Adipose tissue (tissue), 3 donors: ENCODE results near the gene GPRC6A. TPM values are rescaled to one million over a fixed set of nuclear protein-coding genes. Genes with fewer than 3 reads are reported as not detected.
"Not testable (repeated sequence)": the region's sequence is repeated elsewhere in the genome, so short reads cannot be mapped to it uniquely, and the experiment has no call there.

Experiments
- H3K27ac ChIP-seq: one replicate; pipeline ENCODE4 v1.5.1; 2013; ENCODE audit warnings: low read depth, low read length
- WGBS, 3 donors: extraction: QIAGEN DNeasy Blood & Tissue Kit; methylation state at CpG; one replicate each; pipeline ENCODE4 v1.1.7; 2013; 5-methylcytosine and 5-hydroxymethylcytosine counted together
- polyA plus RNA-seq, 3 donors: library from polyadenylated mRNA; stranded (reverse); fragments of 200-250 nt; gene quantifications; one replicate each; pipeline ENCODE4 v1.2.3, GENCODE V29; 2013
- donor health status: healthy with polysubstance abuse.
- donor health status: Bipolar disorder and iron deficiency.
- donor health status: healthy.

Gene GPRC6A, protein sequence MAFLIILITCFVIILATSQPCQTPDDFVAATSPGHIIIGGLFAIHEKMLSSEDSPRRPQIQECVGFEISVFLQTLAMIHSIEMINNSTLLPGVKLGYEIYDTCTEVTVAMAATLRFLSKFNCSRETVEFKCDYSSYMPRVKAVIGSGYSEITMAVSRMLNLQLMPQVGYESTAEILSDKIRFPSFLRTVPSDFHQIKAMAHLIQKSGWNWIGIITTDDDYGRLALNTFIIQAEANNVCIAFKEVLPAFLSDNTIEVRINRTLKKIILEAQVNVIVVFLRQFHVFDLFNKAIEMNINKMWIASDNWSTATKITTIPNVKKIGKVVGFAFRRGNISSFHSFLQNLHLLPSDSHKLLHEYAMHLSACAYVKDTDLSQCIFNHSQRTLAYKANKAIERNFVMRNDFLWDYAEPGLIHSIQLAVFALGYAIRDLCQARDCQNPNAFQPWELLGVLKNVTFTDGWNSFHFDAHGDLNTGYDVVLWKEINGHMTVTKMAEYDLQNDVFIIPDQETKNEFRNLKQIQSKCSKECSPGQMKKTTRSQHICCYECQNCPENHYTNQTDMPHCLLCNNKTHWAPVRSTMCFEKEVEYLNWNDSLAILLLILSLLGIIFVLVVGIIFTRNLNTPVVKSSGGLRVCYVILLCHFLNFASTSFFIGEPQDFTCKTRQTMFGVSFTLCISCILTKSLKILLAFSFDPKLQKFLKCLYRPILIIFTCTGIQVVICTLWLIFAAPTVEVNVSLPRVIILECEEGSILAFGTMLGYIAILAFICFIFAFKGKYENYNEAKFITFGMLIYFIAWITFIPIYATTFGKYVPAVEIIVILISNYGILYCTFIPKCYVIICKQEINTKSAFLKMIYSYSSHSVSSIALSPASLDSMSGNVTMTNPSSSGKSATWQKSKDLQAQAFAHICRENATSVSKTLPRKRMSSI
- polyA plus RNA-seq: not detected

DNA sequence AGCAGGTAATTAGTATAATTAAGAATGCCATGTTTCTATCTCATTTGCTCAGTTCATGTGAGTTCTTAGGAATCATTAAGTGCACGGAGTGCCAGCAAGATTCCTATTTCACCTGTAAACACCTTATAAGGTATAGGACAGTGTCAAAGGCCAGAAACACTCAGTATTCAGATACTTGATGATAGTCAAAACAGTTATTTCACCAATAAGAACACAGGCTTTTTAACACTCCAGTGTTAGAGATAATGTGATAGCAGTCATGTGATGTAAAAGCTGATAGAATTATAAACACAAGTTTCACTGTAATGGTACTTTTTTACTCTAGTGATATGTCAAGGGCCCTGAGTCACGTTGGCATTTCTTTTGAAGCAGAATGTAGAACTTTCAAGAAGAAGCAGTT lies at the start of gene GPRC6A:
TSS of gene GPRC6A (minus strand) at position 101 of the 400 bp plus-strand sequence. CDS start at position 31, 70 bp downstream.
- H3K27ac ChIP-seq: no peak within 1 kb of the TSS
- WGBS, 3 donors: 58 to 66% (median 61%) methylated on average over 2 of the region's 2 CpGs

DNA sequence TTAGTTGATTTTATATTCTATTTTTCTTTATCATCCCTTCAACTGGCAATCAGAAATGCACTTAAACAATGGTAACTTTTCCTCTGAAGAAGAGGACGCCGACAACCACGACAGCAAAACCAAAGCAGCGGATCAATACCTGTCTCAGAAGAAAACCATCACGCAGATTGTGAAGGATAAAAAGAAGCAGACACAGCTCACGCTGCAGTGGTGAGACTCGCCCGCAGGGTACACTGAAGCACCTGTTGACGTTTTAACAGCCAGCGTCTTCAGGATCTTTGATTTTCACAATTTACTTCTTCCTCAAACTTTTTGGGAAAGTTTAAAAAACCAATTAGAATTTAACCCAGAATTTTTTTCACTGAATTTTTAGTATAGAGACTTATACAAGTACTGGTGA lies 48.9 kb upstream of the GPRC6A start:
- WGBS, 3 donors: 9 to 18% (median 9%) methylated on average over 10 of the region's 10 CpGs
- H3K27ac ChIP-seq: no peak overlapping the region

DNA sequence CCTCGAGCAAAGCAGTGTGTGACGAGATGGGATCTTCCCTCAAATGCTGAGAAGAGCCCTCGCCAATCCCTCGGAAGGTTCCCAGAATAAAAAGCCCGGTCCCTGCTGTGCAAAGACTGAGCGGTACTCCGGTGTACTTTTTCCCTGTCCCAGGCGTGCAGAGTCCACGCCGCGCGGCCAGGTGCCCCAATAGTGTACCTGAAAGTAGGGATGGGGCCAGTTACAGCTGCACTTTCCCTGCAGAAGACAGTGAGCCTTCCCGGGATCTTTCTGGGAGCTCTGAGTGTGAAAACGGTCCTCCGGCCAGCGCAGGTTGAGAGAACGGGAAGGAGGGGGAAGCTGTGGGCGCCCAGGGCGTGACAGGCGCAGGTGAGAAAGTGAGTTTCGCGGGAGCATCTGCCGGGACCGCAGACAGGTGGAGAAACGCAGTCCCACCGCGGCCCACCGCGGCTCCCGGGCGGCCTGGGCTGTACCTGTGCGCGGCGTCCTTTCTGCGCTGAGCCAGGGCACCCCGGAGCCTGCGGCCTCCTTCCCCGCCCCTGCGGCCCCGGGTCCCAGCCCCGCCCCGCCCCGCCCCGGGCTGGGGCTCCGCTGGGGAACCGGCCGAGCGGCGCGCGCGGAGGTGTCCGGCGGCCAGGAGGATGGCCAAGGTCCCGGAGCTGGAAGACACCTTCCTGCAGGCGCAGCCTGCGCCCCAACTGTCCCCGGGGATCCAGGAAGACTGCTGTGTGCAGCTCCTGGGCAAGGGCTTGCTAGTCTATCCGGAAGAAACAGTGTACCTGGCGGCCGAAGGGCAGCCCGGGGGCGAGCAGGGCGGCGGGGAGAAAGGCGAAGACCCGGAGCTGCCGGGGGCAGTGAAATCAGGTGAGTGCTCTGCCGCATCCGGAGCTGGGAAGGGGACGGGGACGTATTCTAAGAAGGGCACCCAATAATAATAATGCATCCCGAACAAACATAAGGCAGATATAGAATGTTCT lies 48.0 kb upstream of the GPRC6A start, which contains the start of gene RFX6:
TSS of gene RFX6 (plus strand) at position 608 of the 977 bp plus-strand sequence. CDS start at position 642, 34 bp downstream.
- H3K27ac ChIP-seq: no peak within 1 kb of the TSS
- 1 to 3% (median 2%) methylated on average over 54 to 73 of the region's 73 CpGs for whole genome bisulfite sequencing, 3 donors

DNA sequence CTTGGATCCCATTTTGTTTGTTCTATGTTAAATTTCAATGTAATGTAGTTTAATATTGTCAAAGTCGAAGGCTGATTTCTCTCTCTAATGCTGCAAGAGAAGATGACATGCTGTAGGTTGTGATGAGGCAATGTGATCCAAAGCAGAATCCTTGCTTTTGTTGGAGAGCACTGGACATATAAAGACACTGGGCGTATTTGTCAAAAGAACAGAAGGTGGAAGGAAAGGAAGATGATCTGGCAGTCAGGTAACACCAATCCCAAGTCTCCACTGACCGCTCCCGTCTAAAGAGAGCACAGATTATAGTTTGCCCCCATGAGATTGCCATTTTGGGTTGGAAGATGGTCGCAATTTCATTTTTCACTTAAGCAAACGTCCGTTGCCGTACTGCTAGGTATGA lies 47.2 kb upstream of the GPRC6A start:
- 25 to 33% (median 27%) methylated on average over 8 of the region's 8 CpGs for WGBS, 3 donors
- H3K27ac ChIP-seq: no peak overlapping the region

DNA sequence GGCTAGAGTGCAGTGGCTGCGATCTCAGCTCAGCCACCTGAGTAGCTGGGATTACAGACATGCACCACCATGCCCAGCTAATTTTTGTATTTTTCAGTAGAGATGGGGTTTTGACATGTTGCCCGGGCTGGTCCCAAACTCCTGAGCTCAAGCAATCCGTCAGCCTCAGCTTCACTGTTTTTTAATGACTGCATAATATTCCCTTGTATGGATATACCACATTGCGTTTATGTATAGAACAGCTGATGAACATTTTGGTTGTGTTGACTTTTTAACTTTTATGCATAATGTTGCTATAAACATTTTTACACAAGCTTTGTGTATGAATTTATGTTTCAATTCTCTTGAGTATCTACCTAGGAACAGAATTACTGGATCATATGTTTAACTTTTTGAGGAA lies 43.9 kb upstream of the GPRC6A start:
- WGBS, 3 donors: 86 to 92% (median 89%) methylated on average over 4 of the region's 4 CpGs

DNA sequence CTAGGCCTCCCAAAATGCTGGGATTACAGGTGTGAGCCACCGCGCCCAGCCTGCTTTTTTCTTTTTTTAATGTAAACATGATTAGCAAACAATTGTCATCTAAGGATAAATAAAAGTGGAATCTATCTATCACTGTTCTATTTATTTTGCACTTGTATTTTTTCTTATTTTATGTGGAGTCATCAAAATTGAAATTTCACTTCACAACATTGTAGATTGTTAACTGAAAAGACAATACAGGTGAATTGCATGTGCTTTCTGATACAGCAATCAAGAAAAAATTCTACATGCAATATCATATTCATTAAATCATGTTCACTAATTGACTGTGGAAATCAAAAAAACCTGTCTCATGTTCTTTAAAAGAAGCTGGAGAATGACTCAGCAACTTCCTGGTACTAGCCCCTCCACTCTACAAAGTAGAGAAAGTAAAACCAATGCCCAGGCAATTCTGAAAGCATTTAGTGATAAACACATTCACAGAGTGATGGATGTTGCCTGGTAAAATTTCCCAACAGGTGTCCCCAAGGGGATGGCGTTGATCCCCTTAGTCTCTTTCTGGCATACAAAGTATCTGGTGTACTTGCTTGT lies 37.5 kb upstream of the GPRC6A start:
- WGBS, 3 donors: 80 to 86% (median 85%) methylated on average over 3 of the region's 3 CpGs
- H3K27ac ChIP-seq: no peak overlapping the region

More for the DNA sequence above, 43.9 kb upstream of the GPRC6A start:
- H3K27ac ChIP-seq: no peak overlapping the region

DNA sequence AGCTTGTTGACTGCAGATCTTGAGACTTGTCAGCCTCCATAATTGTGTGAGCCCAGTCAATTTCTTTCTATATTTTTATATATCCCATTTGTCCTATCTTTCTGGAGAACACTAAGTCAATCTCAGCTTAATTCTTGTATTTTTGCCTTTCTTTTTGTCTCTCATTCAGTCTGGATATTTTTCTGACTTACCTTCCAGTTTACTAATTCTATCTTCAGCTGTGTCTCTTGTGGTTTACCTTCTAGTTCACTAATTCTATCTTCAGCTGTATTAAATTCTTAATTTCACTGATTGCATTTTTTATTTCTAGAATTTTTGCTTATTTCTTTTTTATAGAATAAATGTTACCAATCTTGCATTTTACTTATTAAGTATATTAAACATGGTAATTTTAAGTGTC lies 30.4 kb upstream of the GPRC6A start:
- H3K27ac ChIP-seq: no peak overlapping the region

DNA sequence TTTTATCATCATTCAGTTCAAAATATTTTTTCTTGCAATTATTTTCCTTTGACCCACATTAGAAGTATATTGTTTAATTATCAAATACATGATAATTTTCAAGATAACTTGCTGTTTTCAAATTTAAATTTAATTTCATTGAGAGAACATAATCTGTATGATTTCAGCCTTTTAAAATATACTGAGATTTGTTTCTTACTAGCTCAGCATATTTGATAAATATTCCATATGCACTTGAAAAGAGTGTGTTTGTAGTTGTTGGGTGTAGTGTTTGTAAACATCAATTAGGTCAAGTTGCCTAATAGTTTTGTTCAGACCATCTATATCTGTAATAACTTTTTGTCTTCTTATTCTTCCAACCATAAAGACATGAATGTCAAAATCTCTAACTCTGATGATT lies 29.2 kb upstream of the GPRC6A start:
- no peak overlapping the region for H3K27ac ChIP-seq

DNA sequence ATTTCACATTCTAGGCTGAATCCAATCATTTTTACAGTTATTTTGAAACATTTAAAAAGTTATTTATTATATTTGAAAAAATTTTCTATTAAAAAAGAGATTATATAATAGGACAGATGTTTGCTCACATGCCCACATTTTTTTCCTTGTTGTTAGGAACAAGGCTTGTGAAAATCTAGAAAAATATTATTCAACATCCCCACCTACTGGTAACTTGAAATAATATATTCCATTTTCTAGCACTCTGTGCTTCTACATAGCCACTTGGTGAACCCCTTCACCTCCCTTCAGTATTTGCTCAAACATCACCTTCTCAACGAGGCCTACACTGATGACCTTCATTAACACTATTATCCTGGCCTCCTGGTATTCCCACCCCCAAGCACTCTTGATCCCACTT lies 18.3 kb upstream of the GPRC6A start:
- 0 to 18% (median 5%) methylated on average over 1 of the region's 1 CpG for WGBS, 3 donors
- no peak overlapping the region for H3K27ac ChIP-seq

DNA sequence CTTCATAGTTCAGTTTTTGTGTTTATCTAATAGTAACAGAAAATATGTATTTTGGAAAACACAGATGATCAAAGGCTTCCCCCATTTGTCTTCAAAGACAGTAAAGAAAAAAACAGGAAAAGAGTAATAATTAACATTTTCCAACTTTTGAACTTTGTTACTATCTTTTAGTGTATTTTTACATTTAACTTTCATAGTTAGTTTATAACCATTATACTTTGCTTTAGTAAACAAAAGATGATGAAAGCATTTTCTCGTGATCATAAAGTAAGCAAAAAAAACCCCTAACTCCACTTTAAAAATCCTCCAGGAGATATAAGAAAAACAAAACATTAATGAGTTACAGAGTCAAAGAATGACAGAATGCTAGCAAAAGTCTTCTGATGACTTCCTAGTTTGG lies 13.6 kb upstream of the GPRC6A start:
- no peak overlapping the region for H3K27ac ChIP-seq
- 46 to 65% (median 47%) methylated on average over 1 of the region's 1 CpG for WGBS, 3 donors

DNA sequence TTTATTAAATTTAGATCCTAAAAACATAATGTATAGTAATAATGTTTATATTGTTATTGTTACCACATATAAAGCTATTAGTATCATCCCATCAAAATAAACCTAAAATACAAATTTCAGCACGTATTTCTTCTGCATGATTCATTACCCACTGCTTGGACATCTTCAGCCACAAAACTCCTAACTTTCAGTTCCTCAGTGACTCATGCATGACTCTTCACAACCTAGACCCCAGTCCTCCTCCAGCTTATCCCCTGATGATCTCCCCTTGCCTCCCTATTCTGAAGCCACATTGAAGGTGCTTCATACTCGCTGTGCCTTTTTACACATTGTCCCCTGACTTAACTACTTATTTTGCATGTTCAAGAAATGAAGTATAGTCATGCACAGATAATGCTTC lies 11.2 kb upstream of the GPRC6A start:
- 46 to 54% (median 51%) methylated on average over 2 of the region's 2 CpGs for WGBS, 3 donors
- H3K27ac ChIP-seq: no peak overlapping the region

DNA sequence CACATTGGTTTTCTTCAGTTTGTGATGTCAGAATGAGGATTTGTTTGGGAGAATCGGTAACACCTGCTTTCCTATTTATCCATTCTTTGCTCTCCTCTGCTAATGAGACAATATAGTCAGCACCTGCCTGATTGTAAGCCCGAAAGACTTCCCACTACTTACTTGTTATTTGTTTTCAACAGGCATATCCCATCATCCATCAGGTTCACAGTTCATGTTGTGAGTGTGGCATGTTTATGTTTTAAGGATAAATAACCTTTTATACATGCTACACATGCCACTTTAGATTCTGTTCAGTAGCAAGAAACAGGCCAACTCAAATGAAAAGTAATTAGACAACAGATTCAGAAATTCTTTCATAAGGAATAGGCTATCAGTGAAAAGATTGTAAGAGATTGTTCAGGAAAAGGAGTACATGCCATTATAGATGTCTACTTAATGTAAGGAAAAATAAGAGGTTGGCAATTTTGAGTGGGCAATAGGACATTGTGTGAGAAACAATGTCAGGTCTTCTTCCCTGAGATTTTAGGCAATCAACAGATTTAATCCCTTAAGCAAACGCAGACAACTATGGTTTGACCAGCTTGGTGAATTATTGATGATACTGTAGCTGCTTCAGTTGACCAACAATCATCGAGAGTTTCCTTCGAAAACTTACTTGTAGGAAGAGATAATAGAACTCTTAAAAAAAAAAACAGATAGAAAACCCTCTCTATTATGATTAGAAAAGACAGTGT lies 7.9 kb upstream of the GPRC6A start:
- WGBS, 3 donors: 69 to 85% (median 70%) methylated on average over 5 of the region's 5 CpGs
- no peak overlapping the region for H3K27ac ChIP-seq

DNA sequence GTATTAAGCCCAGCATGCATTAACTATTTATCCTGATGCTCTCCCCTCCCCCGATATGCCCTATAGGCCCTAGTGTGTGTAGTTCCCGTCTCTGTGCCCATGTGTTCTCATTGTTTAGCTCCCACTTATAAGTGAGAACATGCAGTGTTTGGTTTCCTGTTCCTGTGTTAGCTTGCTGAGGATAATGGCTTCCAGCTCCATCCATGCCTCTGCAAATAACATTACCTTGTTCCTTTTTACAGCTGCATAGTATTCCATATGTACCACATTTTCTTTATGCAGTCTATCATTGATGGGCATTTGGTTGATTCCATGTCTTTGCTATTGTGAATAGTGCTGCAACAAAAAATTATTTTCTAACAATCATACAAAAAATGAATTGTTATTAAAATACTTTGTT lies 5.6 kb upstream of the GPRC6A start:
- H3K27ac ChIP-seq: not testable (repeated sequence)
- WGBS, 3 donors: 87 to 91% (median 87%) methylated on average over 2 of the region's 2 CpGs

DNA sequence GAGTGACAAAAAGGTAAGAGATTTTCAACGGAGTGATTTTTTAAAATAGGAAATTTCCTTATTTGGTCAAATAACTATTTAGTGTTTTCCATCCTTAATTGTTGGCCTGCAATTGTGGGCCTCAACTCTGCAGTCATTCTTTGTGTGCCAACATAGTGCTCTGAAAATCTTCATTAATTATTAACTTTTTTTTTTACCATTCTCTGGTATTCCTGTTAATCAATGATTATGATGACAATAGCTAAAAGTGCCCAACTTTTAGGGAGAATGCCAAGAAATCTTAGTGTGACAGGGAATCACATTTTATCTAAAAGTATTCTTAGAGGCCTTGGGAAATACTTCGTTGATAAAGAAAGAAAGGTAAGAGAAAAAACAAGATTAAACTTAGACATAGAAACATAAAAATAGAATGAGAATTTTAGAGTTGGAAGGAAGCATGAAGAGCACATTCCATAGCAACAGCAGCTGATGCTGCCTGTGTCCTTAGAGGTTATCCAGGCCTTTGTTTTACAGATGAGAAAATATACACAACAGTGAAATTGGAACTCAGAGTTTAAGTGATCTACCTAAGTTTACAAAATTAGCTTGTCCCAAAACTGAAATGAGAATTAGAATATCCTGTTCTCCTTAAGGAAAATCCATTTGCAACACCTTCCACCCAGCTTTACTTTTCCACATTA lies 1.2 kb downstream of the GPRC6A start:
- H3K27ac ChIP-seq: no peak overlapping the region
- WGBS, 3 donors: 35 to 59% (median 56%) methylated on average over 2 of the region's 2 CpGs

DNA sequence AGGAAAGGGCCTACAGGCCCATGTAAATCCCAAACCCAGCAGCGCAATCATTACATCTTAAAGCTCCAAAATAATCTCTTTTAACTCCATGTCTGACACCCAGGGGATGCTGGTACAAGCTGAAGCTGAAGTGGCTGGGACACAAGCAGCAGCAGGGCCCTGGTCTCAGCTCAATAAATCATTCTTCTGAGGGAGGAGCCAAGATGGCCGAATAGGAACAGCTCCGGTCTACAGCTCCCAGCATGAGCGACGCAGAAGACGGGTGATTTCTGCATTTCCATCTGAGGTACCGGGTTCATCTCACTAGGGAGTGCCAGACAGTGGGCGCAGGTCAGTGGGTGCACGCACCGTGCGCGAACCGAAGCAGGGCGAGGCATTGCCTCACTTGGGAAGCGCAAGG lies 12.5 kb downstream of the GPRC6A start:
- H3K27ac ChIP-seq: not testable (repeated sequence)
- 90 to 96% (median 94%) methylated on average over 6 to 14 of the region's 15 CpGs for WGBS, 3 donors

DNA sequence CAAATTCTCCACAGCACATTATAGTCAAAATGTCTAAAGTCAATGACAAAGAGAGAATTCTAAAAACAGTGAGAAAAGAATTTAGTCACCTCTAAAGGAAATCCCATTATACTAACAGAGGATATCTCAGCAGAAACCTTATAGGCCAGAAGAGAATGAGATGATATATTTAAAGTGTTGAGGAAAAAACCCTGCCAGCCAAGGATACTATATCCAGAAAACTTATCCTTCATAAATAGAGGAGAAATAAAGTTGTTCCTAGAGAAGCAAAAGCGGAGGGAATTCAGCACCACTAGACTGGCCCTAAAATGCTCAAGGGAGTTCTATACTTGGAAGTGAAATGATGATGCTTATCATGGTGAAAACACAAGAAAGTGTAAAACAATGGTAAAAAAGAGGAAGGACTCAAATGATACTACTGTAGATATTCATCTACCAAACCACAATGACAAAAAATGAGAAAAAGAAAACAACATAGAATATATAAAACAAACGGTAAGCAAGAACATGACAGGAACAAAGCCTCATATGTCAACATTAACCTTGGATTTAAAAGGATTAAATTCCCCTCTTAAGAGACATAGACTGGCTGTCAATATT lies 16.7 kb downstream of the GPRC6A start:
- 80 to 89% (median 87%) methylated on average over 2 of the region's 2 CpGs for WGBS, 3 donors
- no peak overlapping the region for H3K27ac ChIP-seq

DNA sequence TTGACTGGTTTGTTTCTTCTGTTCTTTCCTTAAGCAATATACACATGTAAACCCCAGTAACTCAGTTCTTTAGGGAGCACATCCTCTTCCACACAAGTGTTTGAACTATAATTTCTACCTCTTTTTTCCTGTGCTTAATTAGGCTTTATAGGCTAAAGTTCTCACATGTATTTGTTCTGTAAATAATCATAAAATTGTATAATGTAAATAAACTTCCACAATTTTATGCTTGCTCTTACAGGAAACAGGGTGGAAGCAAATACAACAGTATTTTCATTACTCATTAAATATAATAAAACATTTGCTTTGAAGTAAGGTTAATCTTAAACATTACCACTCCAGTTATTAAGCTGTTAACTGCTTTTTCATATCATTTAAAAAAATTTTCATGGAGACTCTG lies 26.9 kb downstream of the GPRC6A start:
- no peak overlapping the region for H3K27ac ChIP-seq
